Measurements from ENCODE around the gene ZDHHC9.

- TF ChIP-seq ZFX (IDR thresholded peaks at IDR 0.05; ENCODE audit: borderline replicate concordance), result no peak
- TF ChIP-seq, protein P1, sequence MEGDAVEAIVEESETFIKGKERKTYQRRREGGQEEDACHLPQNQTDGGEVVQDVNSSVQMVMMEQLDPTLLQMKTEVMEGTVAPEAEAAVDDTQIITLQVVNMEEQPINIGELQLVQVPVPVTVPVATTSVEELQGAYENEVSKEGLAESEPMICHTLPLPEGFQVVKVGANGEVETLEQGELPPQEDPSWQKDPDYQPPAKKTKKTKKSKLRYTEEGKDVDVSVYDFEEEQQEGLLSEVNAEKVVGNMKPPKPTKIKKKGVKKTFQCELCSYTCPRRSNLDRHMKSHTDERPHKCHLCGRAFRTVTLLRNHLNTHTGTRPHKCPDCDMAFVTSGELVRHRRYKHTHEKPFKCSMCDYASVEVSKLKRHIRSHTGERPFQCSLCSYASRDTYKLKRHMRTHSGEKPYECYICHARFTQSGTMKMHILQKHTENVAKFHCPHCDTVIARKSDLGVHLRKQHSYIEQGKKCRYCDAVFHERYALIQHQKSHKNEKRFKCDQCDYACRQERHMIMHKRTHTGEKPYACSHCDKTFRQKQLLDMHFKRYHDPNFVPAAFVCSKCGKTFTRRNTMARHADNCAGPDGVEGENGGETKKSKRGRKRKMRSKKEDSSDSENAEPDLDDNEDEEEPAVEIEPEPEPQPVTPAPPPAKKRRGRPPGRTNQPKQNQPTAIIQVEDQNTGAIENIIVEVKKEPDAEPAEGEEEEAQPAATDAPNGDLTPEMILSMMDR (IDR thresholded peaks at IDR 0.05), result no peak
Observed at GRCh38 chrX:129772796-129773431, 70.8 kb downstream of the ZDHHC9 start.

Measured in 22Rv1 (cell line).